ENCODE measurements around the gene ZKSCAN2. TPM values are rescaled to one million over a fixed set of nuclear protein-coding genes. Genes with fewer than 3 reads are reported as not detected.

Gene ZKSCAN2
- 4.0 and 5.0 TPM in 2 replicates for total RNA-seq

GRCh38 chr16:25257470-25257955 lies at the start of gene ZKSCAN2:
ZKSCAN2 (minus strand) TSS chr16:25257845; CDS start chr16:25257127, 718 bp downstream.

Other genes with a start within 250 kb of the ZKSCAN2 start
- gene ARHGAP17, start 242.5 kb downstream of the ZKSCAN2 start, total RNA-seq = 22.1 and 53.4 TPM in 2 replicates
- 36.5 and 43.0 TPM in 2 replicates for gene LCMT1, start 146.1 kb downstream of the ZKSCAN2 start, total RNA-seq
- gene AQP8, start 40.9 kb downstream of the ZKSCAN2 start, total RNA-seq = 0.13 TPM in 1 of 2 replicates, not detected in the other

All from epithelial cell of alveolus of lung (primary cell).